HG03439 (cell line): ENCODE results near the gene EXOC4.
"Not testable (repeated sequence)": the region's sequence is repeated elsewhere in the genome, so short reads cannot be mapped to it uniquely, and the experiment has no call there.

Source experiments
- ATAC-seq: cut with Tn5 transposase; IDR thresholded peaks from one replicate; pipeline ENCODE4 v1.9.1; 2021; ENCODE audit warnings: mild to moderate bottlenecking, moderate library complexity; ENCODE audit not compliant: unreplicated experiment

The EXOC4 gene

GRCh38 chr7:133958822-133959221, 705.9 kb downstream of the EXOC4 start:
- ATAC-seq, result no peak

GRCh38 chr7:133959505-133959904, 706.6 kb downstream of the EXOC4 start:
- ATAC-seq, result no peak

- no peak for ATAC-seq
Observed at GRCh38 chr7:133961724-133962123, 708.8 kb downstream of the EXOC4 start.

- no peak for ATAC-seq
Observed at GRCh38 chr7:133962646-133963045, 709.8 kb downstream of the EXOC4 start.

- no peak for ATAC-seq
Observed at GRCh38 chr7:133963629-133964028, 710.8 kb downstream of the EXOC4 start.

GRCh38 chr7:133971625-133972024, 718.7 kb downstream of the EXOC4 start:
- no peak for ATAC-seq

- ATAC-seq, result no peak
Observed at GRCh38 chr7:133973710-133974109, 720.8 kb downstream of the EXOC4 start.

GRCh38 chr7:133975130-133975529, 722.3 kb downstream of the EXOC4 start:
- no peak for ATAC-seq

GRCh38 chr7:133976140-133976539, 723.3 kb downstream of the EXOC4 start:
- ATAC-seq, result no peak

- no peak for ATAC-seq
Observed at GRCh38 chr7:133977409-133978274, 724.8 kb downstream of the EXOC4 start.

GRCh38 chr7:133978502-133979295, 725.8 kb downstream of the EXOC4 start:
- ATAC-seq, result no peak

- no peak for ATAC-seq
Observed at GRCh38 chr7:133980804-133981203, 727.9 kb downstream of the EXOC4 start.

GRCh38 chr7:133983685-133984419, 731.0 kb downstream of the EXOC4 start:
- ATAC-seq, result no peak

GRCh38 chr7:133985300-133985699, 732.4 kb downstream of the EXOC4 start:
- no peak for ATAC-seq

- ATAC-seq, result no peak
Observed at GRCh38 chr7:133987582-133987981, 734.7 kb downstream of the EXOC4 start.

- ATAC-seq, result no peak
Observed at GRCh38 chr7:133993547-133993946, 740.7 kb downstream of the EXOC4 start.

GRCh38 chr7:133994100-133994499, 741.2 kb downstream of the EXOC4 start:
- ATAC-seq, result not testable (repeated sequence)

- no peak for ATAC-seq
Observed at GRCh38 chr7:133997463-133997862, 744.6 kb downstream of the EXOC4 start.

GRCh38 chr7:133999178-133999577, 746.3 kb downstream of the EXOC4 start:
- no peak for ATAC-seq

- ATAC-seq, result no peak
Observed at GRCh38 chr7:134004829-134005505, 752.1 kb downstream of the EXOC4 start.
